ENCODE results near the gene GBGT1. TPM values are rescaled to one million over a fixed set of nuclear protein-coding genes. Genes with fewer than 3 reads are reported as not detected.

Gene GBGT1
- total RNA-seq, 2 donors from 2014 or later: 15.5 to 16.8 TPM

DNA sequence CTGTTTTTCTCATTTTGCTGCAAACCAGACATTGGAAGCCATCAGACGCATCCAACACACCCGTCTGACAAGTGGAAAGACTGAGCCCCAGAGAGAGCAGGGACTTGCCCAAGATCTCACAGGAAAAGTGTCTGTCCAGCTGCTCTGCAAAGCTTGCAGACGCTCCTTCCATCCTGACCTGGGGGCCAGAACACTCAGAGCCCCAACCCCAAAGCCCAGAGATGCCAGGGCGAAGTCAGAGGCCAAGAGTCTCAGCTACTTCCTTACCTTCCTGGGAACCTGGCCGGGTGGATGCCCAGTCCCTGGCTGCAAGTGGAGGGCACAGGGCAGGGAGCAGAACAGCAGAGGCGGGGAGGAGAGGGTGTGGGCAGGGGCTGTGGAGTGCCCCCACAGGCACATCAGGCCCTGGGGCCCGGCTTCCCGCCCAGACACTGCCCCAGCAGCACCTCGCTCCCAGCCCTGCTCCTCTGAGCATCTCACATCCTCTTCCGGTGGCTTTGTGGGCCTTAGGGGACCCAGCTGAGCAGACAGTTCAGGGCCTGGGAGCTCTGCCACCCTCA lies 32.9 kb downstream of the GBGT1 start:
- no peaks in the 10 kb centered on the region for H3K9me3 ChIP-seq
- no peak for DNase-seq (ENCODE audit: low spot score)
- H3K4me3 ChIP-seq: no peak overlapping the region
- H3K27ac ChIP-seq: peak overlapping the region in 1 of 2 donors; percentile 94
- H3K36me3 ChIP-seq: no peaks in the 10 kb centered on the region
- no peak for TF ChIP-seq CTCF (IDR thresholded peaks at IDR 0.05)
- H3K4me1 ChIP-seq: peaks cover 0 to 88% of the 10 kb centered on the region in 2 donors
- no peaks in the 10 kb centered on the region for H3K27me3 ChIP-seq

DNA sequence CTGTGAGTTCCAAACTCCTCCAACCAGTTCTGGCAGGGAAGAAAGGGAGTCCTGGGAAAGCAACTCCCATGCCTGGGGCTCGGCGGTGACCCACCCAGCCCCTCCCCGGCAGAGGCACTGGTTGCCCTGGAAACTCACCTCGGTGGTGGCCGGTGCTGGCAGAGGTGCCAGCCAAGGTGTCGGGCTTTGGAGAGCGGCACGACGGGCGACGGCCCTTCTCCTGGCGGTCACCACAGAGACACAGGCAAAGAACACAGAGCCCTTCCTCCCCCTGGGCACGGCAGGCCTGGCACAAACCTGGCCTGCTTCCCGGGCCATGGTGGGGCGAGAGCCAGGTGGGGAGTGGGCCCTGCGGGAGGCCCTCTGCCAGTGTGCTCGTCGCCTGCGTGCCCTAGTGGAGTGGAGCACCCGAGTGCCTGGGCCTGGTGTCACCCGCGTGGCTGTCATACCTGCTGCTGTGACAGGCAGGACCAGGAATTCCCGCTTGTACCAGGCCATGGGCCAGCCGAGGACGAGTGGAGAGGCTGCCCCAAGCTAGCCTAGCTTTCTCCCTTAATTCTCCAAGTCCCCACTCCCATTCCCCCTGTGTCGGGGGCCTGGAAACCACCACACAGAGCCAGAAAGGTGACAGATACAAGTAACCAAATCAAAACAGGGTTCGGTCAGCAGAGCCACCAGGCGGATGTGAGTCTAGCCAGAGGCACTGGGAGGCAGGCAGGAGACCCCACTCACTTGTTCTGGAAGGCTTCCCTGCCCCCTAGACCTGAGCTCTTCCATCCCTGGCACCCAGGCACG lies 34.5 kb downstream of the GBGT1 start:
- H3K4me3 ChIP-seq: no peak overlapping the region
- no peaks in the 10 kb centered on the region for H3K36me3 ChIP-seq
- no peaks in the 10 kb centered on the region for H3K27me3 ChIP-seq
- TF ChIP-seq CTCF (IDR thresholded peaks at IDR 0.05): no peak
- DNase-seq (ENCODE audit: low spot score): no peak
- H3K27ac ChIP-seq: peak overlapping the region; percentile 86 to 94
- H3K4me1 ChIP-seq: peaks cover 0 to 77% of the 10 kb centered on the region in 2 donors
- H3K9me3 ChIP-seq: no peaks in the 10 kb centered on the region

- H3K36me3 ChIP-seq: no peaks in the 10 kb centered on the region
- no peak for DNase-seq (ENCODE audit: low spot score)
- H3K27me3 ChIP-seq: no peaks in the 10 kb centered on the region
- no peaks in the 10 kb centered on the region for H3K9me3 ChIP-seq
- H3K4me3 ChIP-seq: no peak overlapping the region
- H3K27ac ChIP-seq: peak overlapping the region; percentile 86 to 94
- H3K4me1 ChIP-seq: peaks cover 0 to 70% of the 10 kb centered on the region in 2 donors
- no peak for TF ChIP-seq CTCF (IDR thresholded peaks at IDR 0.05)
These were observed 35.6 kb downstream of the GBGT1 start for GRCh38 chr9:133128152-133128551.

- Histone ChIP-seq H3K9me3 (no peaks in the 10 kb centered on the region), H3K4me1 (peaks cover 0 to 70% of the 10 kb centered on the region in 2 donors), H3K36me3 (no peaks in the 10 kb centered on the region), H3K4me3 (no peak overlapping the region), H3K27ac (peak overlapping the region; percentile 86 to 94), H3K27me3 (no peaks in the 10 kb centered on the region)
- DNase-seq (ENCODE audit: low spot score): no peak
- TF ChIP-seq CTCF (IDR thresholded peaks at IDR 0.05): no peak
These were observed 36.3 kb downstream of the GBGT1 start for GRCh38 chr9:133127340-133127981.

GRCh38 chr9:133126697-133127339 lies 36.9 kb downstream of the GBGT1 start:
- peaks cover 0 to 70% of the 10 kb centered on the region in 2 donors for H3K4me1 ChIP-seq
- no peaks in the 10 kb centered on the region for H3K36me3 ChIP-seq
- H3K4me3 ChIP-seq: peak overlapping the region; percentile 10 to 38
- H3K9me3 ChIP-seq: no peaks in the 10 kb centered on the region
- peak overlapping the region; percentile 86 to 94 for H3K27ac ChIP-seq
- no peaks in the 10 kb centered on the region for H3K27me3 ChIP-seq
- no peak for DNase-seq (ENCODE audit: low spot score)
- TF ChIP-seq CTCF (IDR thresholded peaks at IDR 0.05): no peak
